GM12865 (cell line): Measurements from ENCODE around the gene RPL36.
"Not testable (repeated sequence)": the region's sequence is repeated elsewhere in the genome, so short reads cannot be mapped to it uniquely, and the experiment has no call there.

Source experiments
- DNase-seq: peaks from one replicate; pipeline ENCODE4 v3.0.0; 2010; ENCODE audit warnings: low read depth
- H3K4me3 ChIP-seq: 2 replicates; pipeline ENCODE4 v1.5.1; 2011; ENCODE audit warnings: mild to moderate bottlenecking, low read depth, low read length, control low read depth
- TF ChIP-seq, protein P1 (sequence below): IDR thresholded peaks from 2 replicates; pipeline ENCODE4 v1.5.1; 2011; ENCODE audit warnings: low read length, control low read depth, low read depth, inconsistent platforms; ENCODE audit not compliant: insufficient read depth; ENCODE audit errors: missing control alignments

Gene RPL36

DNA sequence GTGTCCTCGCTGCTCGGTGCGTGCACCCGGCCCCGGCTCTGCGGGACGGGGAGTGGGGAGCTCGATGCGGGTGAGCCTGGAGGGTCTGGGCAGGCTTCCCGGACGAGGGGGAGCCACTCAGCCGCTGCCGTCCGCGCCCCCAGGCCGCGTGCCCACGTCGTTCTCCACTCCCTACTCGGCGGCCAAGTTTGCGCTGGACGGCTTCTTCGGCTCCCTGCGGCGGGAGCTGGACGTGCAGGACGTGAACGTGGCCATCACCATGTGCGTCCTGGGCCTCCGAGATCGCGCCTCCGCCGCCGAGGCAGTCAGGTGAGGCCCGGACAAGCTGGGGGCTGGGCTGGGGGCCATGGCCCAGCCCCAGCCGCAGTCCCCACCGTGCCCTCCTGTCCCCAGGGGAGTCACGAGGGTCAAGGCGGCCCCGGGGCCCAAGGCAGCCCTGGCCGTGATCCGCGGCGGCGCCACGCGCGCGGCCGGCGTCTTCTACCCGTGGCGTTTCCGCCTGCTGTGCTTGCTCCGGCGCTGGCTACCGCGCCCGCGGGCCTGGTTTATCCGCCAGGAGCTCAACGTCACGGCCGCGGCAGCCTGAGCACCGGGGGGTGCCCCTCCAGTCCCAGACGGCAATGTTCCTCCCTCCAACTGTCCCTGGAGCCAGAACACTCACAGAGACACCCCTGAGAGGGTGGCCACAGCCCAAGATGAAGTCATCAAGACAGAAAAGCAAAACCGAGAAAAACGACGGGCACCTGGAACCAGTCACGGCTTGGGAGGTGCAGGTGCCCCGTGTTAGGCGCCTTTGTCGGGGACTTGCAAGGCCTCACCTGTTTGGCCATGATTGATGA is 2.5 kb upstream of the RPL36 start:
- H3K4me3 ChIP-seq = no peak overlapping the region; the same call in 1 of the 2 replicates
- no peak for DNase-seq
- TF ChIP-seq, protein P1, sequence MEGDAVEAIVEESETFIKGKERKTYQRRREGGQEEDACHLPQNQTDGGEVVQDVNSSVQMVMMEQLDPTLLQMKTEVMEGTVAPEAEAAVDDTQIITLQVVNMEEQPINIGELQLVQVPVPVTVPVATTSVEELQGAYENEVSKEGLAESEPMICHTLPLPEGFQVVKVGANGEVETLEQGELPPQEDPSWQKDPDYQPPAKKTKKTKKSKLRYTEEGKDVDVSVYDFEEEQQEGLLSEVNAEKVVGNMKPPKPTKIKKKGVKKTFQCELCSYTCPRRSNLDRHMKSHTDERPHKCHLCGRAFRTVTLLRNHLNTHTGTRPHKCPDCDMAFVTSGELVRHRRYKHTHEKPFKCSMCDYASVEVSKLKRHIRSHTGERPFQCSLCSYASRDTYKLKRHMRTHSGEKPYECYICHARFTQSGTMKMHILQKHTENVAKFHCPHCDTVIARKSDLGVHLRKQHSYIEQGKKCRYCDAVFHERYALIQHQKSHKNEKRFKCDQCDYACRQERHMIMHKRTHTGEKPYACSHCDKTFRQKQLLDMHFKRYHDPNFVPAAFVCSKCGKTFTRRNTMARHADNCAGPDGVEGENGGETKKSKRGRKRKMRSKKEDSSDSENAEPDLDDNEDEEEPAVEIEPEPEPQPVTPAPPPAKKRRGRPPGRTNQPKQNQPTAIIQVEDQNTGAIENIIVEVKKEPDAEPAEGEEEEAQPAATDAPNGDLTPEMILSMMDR = no peak

DNA sequence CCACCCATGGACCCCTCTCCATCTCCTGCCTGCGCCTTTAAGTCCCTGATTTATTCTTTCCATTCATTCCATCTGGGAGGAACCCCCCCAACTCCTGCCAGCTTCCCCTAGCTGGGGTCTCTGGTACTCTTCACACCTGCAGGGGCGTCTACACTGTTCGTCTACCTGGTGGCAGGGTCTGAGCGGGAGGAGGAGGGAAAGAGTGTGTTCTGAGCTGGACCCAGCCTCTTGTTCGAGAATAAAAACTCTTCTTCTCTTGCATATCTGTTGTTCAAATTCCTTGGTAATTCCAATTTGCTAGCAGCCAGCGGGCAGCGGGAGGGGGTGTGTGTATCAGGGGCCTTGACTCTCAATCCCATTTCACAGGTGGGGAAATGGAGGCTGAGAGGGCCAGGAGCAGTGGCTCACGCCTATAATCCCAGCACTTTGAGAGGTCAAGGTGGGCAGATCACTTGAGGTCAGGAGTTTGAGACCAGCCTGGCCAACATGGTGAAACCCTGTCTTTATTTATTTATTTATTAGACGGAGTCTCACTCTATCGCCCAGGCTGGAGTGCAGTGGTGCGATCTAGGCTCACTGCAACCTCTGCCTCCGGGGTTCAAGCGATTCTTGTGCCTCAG is 1.7 kb upstream of the RPL36 start:
- DNase-seq, H3K4me3 ChIP-seq: not testable (repeated sequence)

DNA sequence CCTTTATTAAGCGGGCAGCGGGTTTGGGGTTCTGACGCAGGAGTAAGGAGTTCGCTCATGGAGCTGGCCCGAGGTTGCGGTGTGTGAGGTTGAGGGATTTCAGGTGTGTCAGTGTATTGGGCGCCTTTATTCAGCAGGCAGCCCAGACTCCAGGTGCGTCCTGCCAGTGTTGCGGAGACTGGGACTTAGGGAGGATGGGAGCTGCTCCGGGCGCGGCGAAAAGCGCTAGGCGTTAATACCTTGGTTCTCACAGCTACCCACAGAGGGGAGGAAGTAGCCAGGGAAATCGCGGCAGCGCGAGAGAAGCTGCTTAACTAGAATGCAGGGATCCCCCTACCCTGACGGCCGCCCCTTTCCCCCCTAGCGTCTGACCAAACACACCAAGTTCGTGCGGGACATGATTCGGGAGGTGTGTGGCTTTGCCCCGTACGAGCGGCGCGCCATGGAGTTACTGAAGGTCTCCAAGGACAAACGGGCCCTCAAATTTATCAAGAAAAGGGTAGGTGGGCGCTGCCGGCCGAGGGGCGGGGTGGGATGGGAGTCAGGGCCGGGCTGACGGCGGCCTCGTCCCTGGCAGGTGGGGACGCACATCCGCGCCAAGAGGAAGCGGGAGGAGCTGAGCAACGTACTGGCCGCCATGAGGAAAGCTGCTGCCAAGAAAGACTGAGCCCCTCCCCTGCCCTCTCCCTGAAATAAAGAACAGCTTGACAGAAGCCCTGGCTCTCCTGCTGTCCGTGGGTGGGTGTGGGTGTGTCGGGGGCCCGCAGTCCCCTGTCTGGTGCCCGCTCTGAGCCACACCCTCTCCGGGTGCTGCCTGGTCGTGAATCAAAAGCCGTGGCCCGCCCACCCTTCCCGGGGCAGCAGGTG is 1.1 kb downstream of the RPL36 start:
- TF ChIP-seq, protein P1 = no peak
- peak overlapping the region; percentile 92 for H3K4me3 ChIP-seq
- DNase-seq = peak; percentile 59

DNA sequence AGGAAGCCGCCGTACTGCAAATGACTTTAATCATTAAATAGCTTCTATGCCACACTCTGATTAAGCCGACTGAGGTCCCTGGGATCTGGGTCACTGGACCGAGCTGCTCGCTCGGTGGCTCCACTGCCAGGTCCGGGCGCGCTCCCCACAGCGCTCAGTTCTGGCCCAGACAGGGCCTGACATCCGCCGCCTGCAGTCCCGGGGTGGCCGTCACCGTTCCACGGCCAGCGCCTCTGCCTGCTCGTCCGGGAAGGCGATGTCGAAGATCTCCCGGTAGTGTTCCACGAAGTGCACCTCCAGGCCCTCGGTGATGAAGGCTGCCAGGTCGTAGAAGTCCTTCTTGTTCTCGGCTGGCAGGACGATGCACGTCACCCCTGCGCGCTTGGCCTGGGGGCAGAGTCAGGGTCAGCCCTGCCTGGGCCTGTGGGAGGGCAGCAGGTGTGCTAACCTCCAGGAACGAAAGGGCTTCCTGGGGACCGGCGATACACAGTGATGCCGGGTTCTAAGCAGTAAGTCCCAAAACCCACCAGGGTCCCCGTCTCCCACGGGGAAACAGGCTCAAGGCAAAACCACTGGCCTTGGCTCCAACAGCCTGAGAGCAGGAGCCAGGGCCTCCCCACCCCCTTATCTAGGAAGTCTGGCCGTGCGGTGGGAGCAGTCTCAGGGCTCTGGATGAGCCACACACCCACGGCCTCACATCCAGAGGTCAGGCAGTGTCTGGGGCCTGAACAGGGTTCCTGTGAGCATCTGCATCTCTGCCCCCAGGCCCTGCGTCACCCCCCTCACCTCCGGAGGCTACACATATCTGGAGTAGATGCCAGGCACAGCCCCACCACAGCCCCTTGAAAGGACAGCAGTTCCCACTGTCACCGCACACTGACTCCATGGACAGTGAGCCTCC is 2.0 kb downstream of the RPL36 start:
- TF ChIP-seq, protein P1 = no peak
- DNase-seq = peak; percentile 44
- H3K4me3 ChIP-seq = peak overlapping the region; percentile 92

DNA sequence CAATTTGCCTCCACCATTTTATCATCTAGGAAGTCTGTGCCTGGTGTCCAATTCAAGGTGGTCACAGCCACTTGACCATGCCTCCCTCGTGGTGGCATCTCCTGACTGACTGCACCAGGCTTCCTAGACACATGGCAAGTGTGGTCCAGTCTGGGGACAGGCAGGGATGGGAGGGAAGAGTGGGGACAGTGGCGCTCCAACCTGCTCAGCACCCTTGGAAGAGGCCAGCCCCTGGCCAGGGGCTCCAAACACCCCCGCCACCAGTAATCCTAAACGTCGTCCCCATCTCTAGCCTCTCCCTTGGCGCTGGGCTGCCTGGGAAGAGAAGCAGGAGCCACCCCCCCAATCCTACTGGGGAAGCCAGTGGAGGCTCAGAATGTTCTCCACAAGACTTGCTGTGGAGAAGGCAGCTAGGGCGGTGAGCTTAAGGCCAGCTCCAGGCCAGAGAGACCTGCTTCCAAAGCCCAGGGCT is 2.7 kb downstream of the RPL36 start:
- TF ChIP-seq, protein P1 = no peak
- no peak overlapping the region; the same call in 1 of the 2 replicates for H3K4me3 ChIP-seq
- DNase-seq = no peak

DNA sequence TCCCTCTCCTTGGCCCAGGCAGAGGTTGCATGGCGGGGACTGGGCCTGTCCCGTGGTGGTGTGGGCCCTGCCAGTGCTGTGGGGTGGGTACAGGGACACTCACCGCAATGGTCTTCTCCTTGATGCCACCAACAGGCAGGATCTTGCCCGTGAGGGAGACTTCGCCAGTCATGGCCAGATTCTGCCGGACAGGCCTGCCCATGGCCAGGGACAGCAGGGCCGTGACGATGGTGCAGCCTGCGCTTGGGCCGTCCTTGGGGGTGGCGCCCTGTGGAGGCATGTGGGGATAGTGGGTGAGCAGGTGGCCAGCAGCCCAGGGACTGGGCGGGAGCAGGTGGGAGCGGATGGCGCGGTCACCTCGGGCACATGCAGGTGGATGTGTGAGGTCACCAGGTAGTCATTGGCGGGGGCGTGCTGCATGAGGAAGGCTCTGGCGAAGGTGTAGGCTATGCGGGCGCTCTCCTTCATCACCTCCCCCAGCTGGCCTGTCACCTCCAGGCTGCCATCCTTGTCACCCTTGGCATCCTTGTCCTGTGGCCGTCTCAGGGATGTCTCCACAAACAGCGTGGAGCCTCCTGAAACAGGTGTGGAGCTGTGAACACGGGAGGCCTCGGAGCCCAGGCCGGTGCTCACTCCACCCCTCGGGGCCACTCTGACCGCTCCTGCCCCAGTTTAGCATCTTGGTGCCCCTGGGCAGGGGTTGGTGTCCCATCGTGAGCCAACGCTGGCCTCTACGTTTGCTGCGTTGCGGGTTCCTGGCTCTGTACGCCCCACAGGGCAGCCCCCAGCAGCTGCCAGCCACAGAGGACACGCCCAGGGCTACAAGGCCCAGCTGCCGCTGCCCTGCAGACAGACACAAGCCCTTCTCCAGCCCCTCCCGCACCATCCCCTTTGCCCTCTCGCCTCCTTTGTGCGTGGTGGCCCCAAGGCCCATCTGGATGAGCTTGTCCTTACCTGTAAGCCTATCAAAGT is 3.4 kb downstream of the RPL36 start:
- no peak overlapping the region for H3K4me3 ChIP-seq
- peak; percentile 40 for DNase-seq
- TF ChIP-seq, protein P1 = no peak
